Measurements from ENCODE around the gene ENO2.

The ENO2 gene

GRCh38 chr12:6960593-6961277 lies 46.4 kb downstream of the ENO2 start:
- DNase-seq (ENCODE audit: low read depth): no peak

GRCh38 chr12:6961278-6961694 lies 46.9 kb downstream of the ENO2 start:
- peak; percentile 33 for DNase-seq (ENCODE audit: low read depth)

GRCh38 chr12:6961695-6962284 lies 47.4 kb downstream of the ENO2 start:
- peak; percentile 51 for DNase-seq (ENCODE audit: low read depth)

GRCh38 chr12:6962285-6963015 lies 48.1 kb downstream of the ENO2 start:
- DNase-seq (ENCODE audit: low read depth): no peak

GRCh38 chr12:6963016-6963731 lies 48.8 kb downstream of the ENO2 start:
- no peak for DNase-seq (ENCODE audit: low read depth)

GRCh38 chr12:6963791-6964413 lies 49.5 kb downstream of the ENO2 start:
- DNase-seq (ENCODE audit: low read depth): no peak

- no peak for DNase-seq (ENCODE audit: low read depth)
These were observed 50.2 kb downstream of the ENO2 start for GRCh38 chr12:6964605-6965025.

- DNase-seq (ENCODE audit: low read depth): no peak
These were observed 50.8 kb downstream of the ENO2 start for GRCh38 chr12:6965026-6965661.

GRCh38 chr12:6965714-6966113 lies 51.3 kb downstream of the ENO2 start:
- DNase-seq (ENCODE audit: low read depth): no peak

- DNase-seq (ENCODE audit: low read depth): no peak
These were observed 52.0 kb downstream of the ENO2 start for GRCh38 chr12:6966351-6966750.

- DNase-seq (ENCODE audit: low read depth): no peak
These were observed 53.3 kb downstream of the ENO2 start for GRCh38 chr12:6967651-6968100.

GRCh38 chr12:6968426-6968825 lies 54.0 kb downstream of the ENO2 start:
- no peak for DNase-seq (ENCODE audit: low read depth)

GRCh38 chr12:6970096-6970527 lies 55.7 kb downstream of the ENO2 start:
- DNase-seq (ENCODE audit: low read depth): no peak

All from HS-27A (cell line).